K562 (cell line): Measurements from ENCODE around the gene FCHO2. TPM values are rescaled to one million over a fixed set of nuclear protein-coding genes. Genes with fewer than 3 reads are reported as not detected.
A peak's percentile ranks its signal among the peaks of the same experiment; 100 is the strongest.

ENCODE experiments used
- ARID3B ChIP-seq: fragments of 250-450 bp; sonication (Bioruptor Pico); IDR thresholded peaks from 2 replicates; pipeline ENCODE4 v1.4.0; 2020; ENCODE audit warnings: borderline replicate concordance
- ATF4 ChIP-seq: fragments of 450-650 bp; formaldehyde crosslinking; IDR thresholded peaks from 2 replicates; pipeline ENCODE4 v1.4.0; 2022; ENCODE audit warnings: mild to moderate bottlenecking, moderate library complexity
- CBFB ChIP-seq: sonication (generic); formaldehyde crosslinking; IDR thresholded peaks from 2 replicates; pipeline ENCODE4 v1.4.0; 2020; ENCODE audit warnings: mild to moderate bottlenecking, missing genetic modification reagents
- CREB3L1 ChIP-seq: fragments of 450-650 bp; IDR thresholded peaks from 2 replicates; pipeline ENCODE4 v1.6.1; 2014; ENCODE audit warnings: low read depth, mild to moderate bottlenecking, moderate library complexity, borderline replicate concordance
- CTCFL ChIP-seq: IDR thresholded peaks from 2 replicates; pipeline ENCODE4 v1.6.1; 2011; ENCODE audit warnings: borderline replicate concordance, low read depth, mild to moderate bottlenecking, moderate library complexity, low read length; ENCODE audit not compliant: insufficient read depth, poor library complexity, severe bottlenecking
- ELF1 ChIP-seq: fragments of 200-800 bp; sonication (Bioruptor generic); IDR thresholded peaks from 2 replicates; pipeline ENCODE4 v1.6.1; 2016; ENCODE audit warnings: missing genetic modification characterization, missing compliant biosample characterization
- EP300 ChIP-seq: IDR thresholded peaks from 2 replicates; pipeline ENCODE4 v1.6.1; 2012; ENCODE audit warnings: low read length, improper control_type of control experiment
- FOXK1 ChIP-seq: sonication (generic); formaldehyde crosslinking; IDR thresholded peaks from 2 replicates; pipeline ENCODE4 v1.8.0; 2022; ENCODE audit warnings: missing genetic modification reagents, mild to moderate bottlenecking, borderline replicate concordance
- HES1 ChIP-seq: fragments of 450-650 bp; IDR thresholded peaks from 2 replicates; pipeline ENCODE4 v1.6.1; 2016; ENCODE audit warnings: low read depth, mild to moderate bottlenecking, moderate library complexity
- ID3 ChIP-seq, 2 experiments: fragments of 250-450 bp in 1 of 2; fragments of 450-650 bp in 1 of 2; sonication (Bioruptor Pico) in 1 of 2; IDR thresholded peaks; 2 replicates each; pipeline versions ENCODE4 v1.6.1 to v1.8.0; 2016 to 2021; ENCODE audit warnings: mild to moderate bottlenecking in 2 of 2, moderate library complexity in 2 of 2, missing compliant biosample characterization in 1 of 2, missing genetic modification characterization in 1 of 2
- IFI16 ChIP-seq: fragments of 250-450 bp; sonication (Bioruptor Pico); IDR thresholded peaks from 2 replicates; pipeline ENCODE4 v2.1.2; 2022; ENCODE audit warnings: mild to moderate bottlenecking, inconsistent platforms
- KLF16 ChIP-seq: IDR thresholded peaks from 2 replicates; pipeline ENCODE4 v1.6.1; 2016; ENCODE audit warnings: antibody characterized with exemption
- MCM5 ChIP-seq: fragments of 450-650 bp; IDR thresholded peaks from 2 replicates; pipeline ENCODE4 v1.6.1; 2016; ENCODE audit warnings: low read depth
- PRMT5 ChIP-seq: sonication (generic); formaldehyde crosslinking; IDR thresholded peaks from 2 replicates; pipeline ENCODE4 v1.5.0; 2020; ENCODE audit warnings: missing genetic modification reagents
- TFAP4 ChIP-seq: sonication (generic); formaldehyde crosslinking; IDR thresholded peaks from 2 replicates; pipeline ENCODE4 v1.8.0; 2022; ENCODE audit warnings: missing genetic modification reagents, mild to moderate bottlenecking, moderate library complexity, borderline replicate concordance
- TRIM28 ChIP-seq: fragments of 450-650 bp; IDR thresholded peaks from 2 replicates; pipeline ENCODE4 v1.6.1; 2017
- ZBTB9 ChIP-seq: fragments of 450-650 bp; formaldehyde crosslinking; IDR thresholded peaks from 2 replicates; pipeline ENCODE4 v1.4.0; 2020; ENCODE audit warnings: mild to moderate bottlenecking, moderate library complexity
- polyA plus RNA-seq, 8 experiments: library from polyadenylated mRNA; depleted of rRNA in 4 of 8; stranded (reverse) in 5 of 8; unstranded in 3 of 8; fragments of >200 nt; fragmentation: Nextera tagmentation in 2 of 8; fragmentation: Illumina TruSeq in 1 of 8; extraction: Ambion mirVana in 2 of 8; extraction: Trizol in 1 of 8; gene quantifications; 2 replicates each; pipeline versions ENCODE4 v1.2.1 to v1.2.3, GENCODE V29; 2011 to 2014; ENCODE audit warnings: inconsistent platforms in 1 of 8, missing spikeins in 1 of 8
- total RNA-seq, 7 experiments: library from RNA; depleted of rRNA in 6 of 7; stranded (reverse); fragments of >200 nt in 6 of 7; fragmentation: Illumina TruSeq in 2 of 7; extraction: Trizol in 2 of 7; gene quantifications; 2 replicates each; pipeline versions ENCODE4 v1.2.1 to v1.2.3, GENCODE V29; 2011 to 2021; ENCODE audit warnings: low replicate concordance in 1 of 7

The FCHO2 gene
- total and polyA plus RNA-seq, 9 of the 15 experiments (the other 6 are each of a cell fraction or from before 2014, with no cell fraction given) = 4.4 to 13.4 (median 8.3) TPM

GRCh38 chr5:72955768-72956323 is at the start of gene FCHO2 (continued):
- no peak for TF ChIP-seq CREB3L1
- TF ChIP-seq HES1 = no peak
- peak; percentile 54; the same call in 1 of the 2 replicates for TF ChIP-seq ELF1
- TF ChIP-seq MCM5 = no peak
- peak; percentile 25; the same call in 1 of the 2 replicates for TF ChIP-seq KLF16
- TF ChIP-seq ARID3B (CRISPR knock-in tag) = no peak
- no peak for TF ChIP-seq ATF4 (CRISPR knock-in tag)
- TF ChIP-seq ID3 (CRISPR knock-in tag; IDR thresholded peaks at IDR 0.05) = no peak
- TF ChIP-seq ID3 (tag; IDR thresholded peaks at IDR 0.05) = peak; percentile 24; the same call in 1 of the 2 replicates
- TF ChIP-seq CBFB (CRISPR knock-in tag) = 0 out of 2 replicates have a peak, but pooled peaks have one; percentile 17
- TF ChIP-seq CTCFL = peak; percentile 95
- TF ChIP-seq TRIM28 = no peak
- no peak for TF ChIP-seq IFI16
- peak; percentile 84 for TF ChIP-seq TFAP4 (CRISPR knock-in tag)
- TF ChIP-seq EP300 = no peak
- TF ChIP-seq FOXK1 (CRISPR knock-in tag) = peak; percentile 97; the same call in 1 of the 2 replicates
- TF ChIP-seq PRMT5 (CRISPR knock-in tag) = no peak
- TF ChIP-seq ZBTB9 (CRISPR knock-in tag) = no peak
